Stimulated activated naive CD8-positive, alpha-beta T cell treated with anti-CD3 and anti-CD28 coated beads, Interleukin-15, Interleukin-2, amounts not matched to agents 100 U/mL and 50 U/mL, for 24 hours (primary cell): ENCODE measurements around the gene NR2C2.

Source experiments
- ATAC-seq: fragments of 150-1000 bp; cut with Tn5 transposase; one replicate; pipeline ENCODE4 v1.10.0; 2021
- DNase-seq: peaks from one replicate; pipeline ENCODE4 v3.0.0; 2021

The NR2C2 gene

DNA sequence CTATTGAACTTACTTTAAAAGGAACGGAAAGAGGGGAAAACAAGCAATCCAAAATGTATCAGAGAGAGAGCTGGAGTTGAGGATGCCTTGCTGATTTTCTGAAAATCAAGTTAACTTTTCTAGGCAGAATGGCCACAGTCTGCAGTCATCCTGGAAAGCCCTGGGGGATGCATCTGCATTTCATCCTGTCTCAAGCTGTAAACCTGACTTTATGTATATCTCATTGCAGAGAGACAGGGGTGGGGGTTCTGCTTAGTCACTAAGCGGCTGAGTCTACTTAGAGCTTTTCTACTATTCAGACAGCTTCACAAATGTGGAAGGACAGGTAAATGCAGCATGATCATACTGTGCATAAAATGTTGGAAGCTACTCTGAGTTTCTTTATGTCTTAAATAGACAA is 76.3 kb downstream of the NR2C2 start:
- ATAC-seq (no peak), DNase-seq (no peak)

GRCh38 chr3:15029625-15030024 is 82.2 kb downstream of the NR2C2 start:
- DNase-seq = no peak
- no peak for ATAC-seq

DNA sequence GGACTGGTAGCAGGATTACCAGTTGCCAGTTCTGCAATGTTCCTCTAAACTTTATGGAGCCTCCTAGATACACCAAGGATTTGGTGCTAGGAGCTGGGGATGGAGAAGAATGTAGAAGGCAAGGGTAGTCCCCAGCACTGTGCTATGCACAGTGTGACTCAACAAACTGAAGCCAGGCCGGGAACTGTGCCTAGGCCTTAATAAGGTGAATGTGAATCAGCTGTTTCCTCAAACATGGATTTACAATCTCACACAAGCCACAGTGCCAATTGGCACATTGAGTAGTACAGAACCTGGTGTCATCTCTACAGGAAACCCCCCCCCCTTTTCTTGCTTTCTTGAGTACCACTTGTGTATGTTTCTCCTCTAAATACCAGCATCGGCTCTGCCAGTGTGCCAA is 85.3 kb downstream of the NR2C2 start:
- DNase-seq (no peak), ATAC-seq (no peak)

GRCh38 chr3:15033103-15033502 is 85.7 kb downstream of the NR2C2 start:
- ATAC-seq (no peak), DNase-seq (no peak)

DNA sequence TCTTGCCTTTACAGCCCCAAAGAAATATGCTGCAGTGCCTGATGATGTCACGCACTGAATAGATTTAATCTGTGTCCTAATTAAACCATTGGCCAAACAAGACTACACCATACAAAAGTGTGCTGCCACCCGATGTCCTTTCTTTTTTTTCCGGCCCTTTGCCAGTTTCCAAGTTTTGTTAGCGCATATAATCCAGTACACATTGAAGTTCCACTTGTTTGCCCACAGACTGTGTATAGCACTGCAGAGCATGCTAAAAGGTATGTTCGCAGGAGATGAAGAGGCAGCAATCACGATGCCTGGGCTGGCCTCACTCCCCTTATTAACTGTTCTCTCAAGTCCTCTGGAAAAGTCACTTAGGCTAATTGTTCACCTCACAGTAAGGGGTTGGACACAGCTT is 90.9 kb downstream of the NR2C2 start:
- no peak for ATAC-seq
- DNase-seq = no peak

- ATAC-seq = no peak
- DNase-seq = no peak
Observed at GRCh38 chr3:15040844-15041243, 93.5 kb downstream of the NR2C2 start.

DNA sequence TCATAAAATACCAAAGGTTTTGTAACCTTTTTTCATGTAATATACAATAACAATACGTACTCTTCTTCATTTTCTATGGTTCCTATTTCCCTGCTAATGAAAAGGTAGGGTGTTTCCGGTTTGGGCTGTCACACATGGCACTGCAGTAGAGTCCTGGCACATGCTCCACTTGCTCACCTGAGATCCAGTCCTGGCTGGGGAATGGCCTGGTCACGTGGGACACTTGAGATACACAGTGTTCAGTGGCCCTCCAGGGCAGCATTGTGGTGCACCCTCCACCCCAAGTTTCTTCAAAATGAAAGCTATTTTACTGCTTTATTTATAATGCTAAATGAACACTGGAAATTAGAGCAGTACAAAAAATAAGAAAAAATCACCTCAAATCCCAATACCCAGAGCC is 94.6 kb downstream of the NR2C2 start:
- DNase-seq (no peak), ATAC-seq (no peak)

GRCh38 chr3:15042936-15043335 is 95.6 kb downstream of the NR2C2 start:
- DNase-seq (no peak), ATAC-seq (no peak)

DNA sequence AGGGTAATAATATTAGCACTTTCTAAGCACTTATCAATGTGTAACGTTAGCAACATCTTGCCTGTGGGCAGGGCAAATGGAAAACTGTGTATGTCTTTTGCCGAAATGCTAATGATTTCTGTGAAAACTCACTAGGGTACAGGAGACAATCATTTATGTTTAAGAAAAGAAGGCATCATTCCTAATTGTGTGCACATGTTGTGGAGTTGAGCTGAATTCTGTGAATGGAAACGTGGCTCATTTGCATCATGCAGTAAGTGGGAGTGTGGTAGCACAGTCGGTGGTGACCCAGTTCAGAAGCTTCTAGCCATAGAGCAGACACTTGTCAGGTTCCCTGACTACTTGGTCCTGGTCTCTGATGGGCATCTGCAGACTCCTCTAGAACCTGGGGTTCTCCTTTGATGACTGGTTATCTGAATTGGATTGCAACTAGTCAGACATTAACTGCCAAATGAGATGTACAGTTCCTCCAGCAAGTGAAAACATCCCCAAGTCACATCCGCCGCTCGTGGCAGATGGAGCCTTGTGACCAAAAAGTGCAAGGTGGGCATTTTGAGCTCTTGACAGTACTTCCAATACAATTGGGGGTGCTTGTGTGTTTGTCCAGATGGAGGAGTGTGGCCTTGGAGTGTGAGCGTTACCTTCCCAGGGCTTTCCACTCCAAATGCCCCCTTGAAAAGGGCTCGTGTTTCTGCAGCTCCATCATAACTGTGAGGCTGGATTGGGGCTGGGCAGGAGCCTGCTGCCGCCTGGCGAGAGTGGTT is 96.2 kb downstream of the NR2C2 start:
- DNase-seq (no peak), ATAC-seq (no peak)

DNA sequence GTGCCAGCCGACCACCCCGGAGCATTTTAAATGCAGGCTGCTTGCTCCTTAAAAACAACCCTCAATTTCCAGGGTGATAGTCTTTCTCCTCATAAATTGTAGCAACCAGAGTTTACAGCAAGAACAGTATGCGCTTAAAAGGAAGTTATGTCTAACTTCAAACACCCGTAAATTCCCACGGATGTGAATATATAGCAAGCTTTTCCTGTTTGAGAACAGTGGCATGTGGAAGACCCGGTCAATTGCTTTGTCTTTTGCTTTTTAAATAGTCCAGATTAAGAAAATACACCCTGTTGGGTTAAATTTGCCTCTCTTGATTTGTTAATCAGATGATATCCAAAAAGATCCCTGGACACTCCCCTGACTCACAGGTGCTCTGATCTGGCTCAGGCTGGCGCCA is 96.9 kb downstream of the NR2C2 start:
- ATAC-seq (no peak), DNase-seq (no peak)

GRCh38 chr3:15045667-15046066 is 98.3 kb downstream of the NR2C2 start:
- DNase-seq (no peak), ATAC-seq (no peak)

DNA sequence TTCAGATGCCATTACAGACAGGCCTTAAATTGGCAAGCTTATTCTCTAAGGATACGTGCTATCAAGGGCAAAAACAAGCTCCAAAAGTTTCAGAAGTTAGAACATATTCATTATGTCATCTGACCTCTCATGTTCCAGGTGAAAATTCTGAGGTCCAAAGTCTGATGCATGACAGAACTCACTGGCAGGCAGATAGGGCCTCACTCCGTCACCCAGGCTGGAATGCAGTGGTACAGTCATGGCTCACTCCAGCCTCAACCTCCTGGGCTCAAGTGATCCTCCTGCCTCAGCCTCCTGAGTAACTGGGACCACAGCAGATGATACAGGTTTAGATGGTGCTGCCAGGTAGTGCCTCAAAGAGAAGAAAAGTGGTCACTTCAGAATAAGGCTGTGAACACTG is 102.2 kb downstream of the NR2C2 start:
- no peak for ATAC-seq
- DNase-seq = no peak

DNA sequence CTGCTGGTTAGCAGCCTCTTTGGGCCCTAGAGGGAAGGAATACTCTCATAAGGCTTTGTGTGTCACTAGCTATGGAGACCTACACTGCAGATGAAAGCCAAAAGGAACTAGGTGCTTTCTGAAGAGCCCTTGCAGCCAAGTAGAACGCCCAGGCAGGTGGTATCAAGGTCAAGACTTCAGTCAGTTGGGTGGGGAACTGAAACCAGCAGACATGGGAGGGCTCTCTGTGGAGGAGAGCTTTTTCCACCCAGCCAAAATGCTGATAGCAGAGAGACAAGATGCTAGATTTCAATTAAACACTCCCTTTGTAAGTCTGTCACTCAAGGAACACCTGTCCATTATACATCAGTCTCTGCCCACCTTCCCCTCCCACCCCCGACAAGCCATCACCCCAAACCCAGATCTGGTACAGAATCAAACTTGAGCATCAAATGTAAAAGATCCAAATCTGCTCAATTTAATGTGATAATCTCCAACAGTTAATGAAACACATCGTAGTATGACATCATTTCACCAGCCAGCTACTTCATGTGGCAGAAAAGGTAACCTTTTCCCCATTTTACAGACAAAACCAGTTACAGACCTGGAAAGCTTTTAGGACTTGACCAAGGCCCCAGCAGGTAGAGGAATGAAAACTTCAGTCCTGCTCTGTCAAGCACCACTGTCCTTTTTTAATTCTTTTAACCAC is 103.2 kb downstream of the NR2C2 start:
- DNase-seq (no peak), ATAC-seq (no peak)

DNA sequence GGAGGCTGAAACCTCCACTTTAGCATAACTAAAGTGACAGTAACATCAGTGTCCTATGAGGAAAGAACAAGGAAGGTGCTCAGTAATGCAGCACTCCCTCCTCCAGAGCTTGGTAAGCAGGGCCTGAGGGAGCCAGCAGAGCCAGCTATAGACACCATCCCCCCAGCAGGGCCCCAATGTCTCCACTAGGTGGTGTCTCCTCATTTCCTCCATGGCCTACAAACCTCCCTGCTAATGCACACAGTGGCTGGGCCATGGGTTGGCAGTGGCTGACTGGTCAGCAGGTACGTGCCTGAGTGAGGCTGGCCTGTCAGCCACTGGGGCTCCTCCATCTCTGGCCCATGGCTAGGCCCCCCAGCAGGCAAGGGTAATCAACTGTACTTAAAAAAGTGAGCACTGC is 104.1 kb downstream of the NR2C2 start:
- DNase-seq (peak; percentile 50), ATAC-seq (peak; percentile 70)

- ATAC-seq (no peak), DNase-seq (no peak)
Observed at GRCh38 chr3:15052335-15053242, 105.2 kb downstream of the NR2C2 start.

DNA sequence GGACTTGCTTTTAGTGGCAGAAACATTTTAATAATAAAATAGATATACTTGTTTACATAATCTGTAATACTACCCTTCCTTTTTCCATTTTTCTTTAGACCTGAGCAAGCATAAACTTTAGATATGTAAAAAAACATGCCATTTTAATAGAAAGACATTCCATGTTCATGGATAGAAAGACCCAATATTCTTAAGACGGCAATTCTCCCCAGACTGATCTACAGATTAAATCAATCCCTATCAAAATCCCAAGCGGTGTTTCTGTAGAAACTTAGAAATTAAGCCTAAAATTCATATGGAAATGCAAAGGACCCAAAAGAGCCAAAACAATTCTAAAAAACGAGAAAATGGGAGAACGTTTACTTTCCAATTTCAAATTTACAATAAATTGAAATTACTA is 106.2 kb downstream of the NR2C2 start:
- ATAC-seq (no peak), DNase-seq (no peak)

DNA sequence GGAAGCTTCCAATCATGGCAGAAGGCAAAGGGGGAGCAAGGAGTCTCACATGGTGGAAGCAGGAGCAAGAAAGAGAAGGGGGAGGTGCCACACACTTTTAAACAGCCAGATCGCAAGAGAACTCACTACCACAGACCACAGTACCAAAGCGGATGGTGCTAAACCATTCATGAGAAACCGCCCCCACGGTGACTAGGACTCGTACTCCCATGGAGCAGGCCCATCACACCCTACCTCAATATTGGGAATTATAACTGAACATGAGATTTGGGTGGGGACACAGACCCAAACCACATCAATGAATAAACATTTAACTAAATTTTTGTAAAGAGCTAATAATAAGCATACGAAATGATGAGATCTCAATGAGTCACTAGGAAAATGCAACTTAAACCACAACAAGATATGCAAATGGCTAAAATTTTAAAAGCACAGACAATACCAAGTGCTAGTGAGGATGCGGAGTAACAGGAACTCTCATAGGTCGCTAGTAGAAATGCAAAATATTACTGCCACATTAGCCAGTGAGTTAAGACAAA is 107.7 kb downstream of the NR2C2 start:
- DNase-seq (peak; percentile 74), ATAC-seq (peak; percentile 90)

DNA sequence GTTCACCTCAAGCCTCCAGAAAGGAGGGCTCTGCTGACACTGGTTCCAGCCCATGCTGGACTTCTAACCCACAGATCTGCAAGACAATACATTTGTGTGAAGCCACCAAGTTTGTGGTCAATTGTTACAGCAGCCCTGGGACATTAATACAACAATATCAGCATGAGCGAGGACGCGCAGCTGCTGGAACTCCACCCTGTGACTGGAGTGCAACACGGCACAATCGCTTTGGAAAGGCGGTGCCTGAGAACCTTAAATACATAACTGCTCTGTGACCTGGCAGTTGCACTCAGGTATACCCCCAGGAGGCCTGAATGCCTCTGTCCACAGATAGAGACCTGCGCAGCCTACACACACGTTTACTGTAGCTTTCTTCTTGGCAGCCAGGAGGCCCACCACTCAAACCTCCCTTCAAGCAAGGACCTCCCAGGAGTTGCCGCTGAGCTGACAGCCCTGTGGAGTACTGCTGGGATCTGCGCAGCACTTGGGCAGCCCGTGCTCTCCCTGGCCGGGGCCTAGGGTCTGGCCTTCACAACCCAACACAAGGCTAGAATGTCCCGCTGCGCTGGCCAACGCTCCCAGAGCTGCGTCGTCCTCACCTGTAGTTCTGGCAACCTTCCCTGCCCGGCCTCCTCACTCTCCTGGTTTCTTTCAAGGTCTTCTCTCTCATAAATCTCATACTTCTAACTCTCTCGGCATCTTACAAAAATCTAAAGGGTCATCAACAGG is 109.5 kb downstream of the NR2C2 start:
- ATAC-seq (no peak), DNase-seq (no peak)

- ATAC-seq (no peak), DNase-seq (no peak)
Observed at GRCh38 chr3:15060029-15060428, 112.6 kb downstream of the NR2C2 start.

DNA sequence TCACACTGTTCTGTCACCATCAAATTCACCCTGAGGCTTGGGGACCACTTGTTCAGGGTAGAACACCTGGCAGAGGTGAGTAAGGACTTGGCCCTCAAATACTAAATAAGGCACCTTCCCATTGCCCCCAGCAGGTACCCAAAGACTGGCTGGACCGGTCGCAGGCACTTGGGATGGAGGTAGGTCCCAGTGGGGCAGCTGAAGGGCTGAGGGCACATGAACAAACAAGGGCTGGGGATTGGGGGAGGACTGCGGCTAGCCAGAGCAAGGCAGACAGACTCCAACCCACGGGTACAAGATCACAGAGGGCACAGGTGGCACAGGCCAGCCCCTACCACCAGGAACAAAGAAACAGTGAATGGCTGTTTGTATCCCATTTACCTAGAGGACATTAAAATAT is 115.9 kb downstream of the NR2C2 start:
- DNase-seq (no peak), ATAC-seq (no peak)

- ATAC-seq (no peak), DNase-seq (no peak)
Observed at GRCh38 chr3:15063656-15064286, 116.4 kb downstream of the NR2C2 start.
